GM21423 (cell line): ENCODE results near the gene ZSWIM6.
A peak's percentile ranks its signal among the peaks of the same experiment; 100 is the strongest.

ENCODE experiments used
- ATAC-seq: cut with Tn5 transposase; IDR thresholded peaks from one replicate; pipeline ENCODE4 v1.9.1; 2021; ENCODE audit warnings: mild to moderate bottlenecking, moderate library complexity; ENCODE audit not compliant: unreplicated experiment

Gene ZSWIM6

GRCh38 chr5:61526207-61526519 is 194.1 kb downstream of the ZSWIM6 start:
- ATAC-seq, result no peak

GRCh38 chr5:61532983-61533382 is 200.9 kb downstream of the ZSWIM6 start:
- ATAC-seq, result no peak

GRCh38 chr5:61534481-61535267 is 202.6 kb downstream of the ZSWIM6 start:
- peak; percentile 89 for ATAC-seq

GRCh38 chr5:61535828-61536227 is 203.8 kb downstream of the ZSWIM6 start:
- ATAC-seq, result no peak

- ATAC-seq, result no peak
Measured at GRCh38 chr5:61536922-61537321, 204.9 kb downstream of the ZSWIM6 start.

GRCh38 chr5:61538722-61539501 is 206.9 kb downstream of the ZSWIM6 start:
- ATAC-seq, result no peak

- ATAC-seq, result no peak
Measured at GRCh38 chr5:61549530-61549929, 217.5 kb downstream of the ZSWIM6 start.

GRCh38 chr5:61551637-61552313 is 219.7 kb downstream of the ZSWIM6 start:
- no peak for ATAC-seq

GRCh38 chr5:61559146-61559545 is 227.1 kb downstream of the ZSWIM6 start:
- ATAC-seq, result no peak

GRCh38 chr5:61559722-61560121 is 227.7 kb downstream of the ZSWIM6 start:
- ATAC-seq, result no peak

- no peak for ATAC-seq
Measured at GRCh38 chr5:61563401-61563800, 231.3 kb downstream of the ZSWIM6 start.

GRCh38 chr5:61567337-61567736 is 235.3 kb downstream of the ZSWIM6 start:
- ATAC-seq, result no peak

GRCh38 chr5:61569353-61569752 is 237.3 kb downstream of the ZSWIM6 start:
- ATAC-seq, result no peak

- ATAC-seq, result no peak
Measured at GRCh38 chr5:61570767-61571166, 238.7 kb downstream of the ZSWIM6 start.

GRCh38 chr5:61572959-61573358 is 240.9 kb downstream of the ZSWIM6 start:
- ATAC-seq, result no peak

- no peak for ATAC-seq
Measured at GRCh38 chr5:61575103-61575502, 243.0 kb downstream of the ZSWIM6 start.

- ATAC-seq, result no peak
Measured at GRCh38 chr5:61575581-61575980, 243.5 kb downstream of the ZSWIM6 start.

- ATAC-seq, result no peak
Measured at GRCh38 chr5:61576556-61576955, 244.5 kb downstream of the ZSWIM6 start.

GRCh38 chr5:61578858-61579503 is 246.9 kb downstream of the ZSWIM6 start:
- ATAC-seq, result no peak

- ATAC-seq, result no peak
Measured at GRCh38 chr5:61582205-61582820, 250.3 kb downstream of the ZSWIM6 start.

GRCh38 chr5:61582887-61583286 is 250.8 kb downstream of the ZSWIM6 start:
- no peak for ATAC-seq
